Right forelimb (tissue), 1 donor: ENCODE data around the gene HNRNPH1.
"Not testable (repeated sequence)": the region's sequence is repeated elsewhere in the genome, so short reads cannot be mapped to it uniquely, and the experiment has no call there.

ENCODE experiments used
- DNase-seq: peaks from one replicate; pipeline ENCODE4 v3.0.0-alpha.2; 2018

The HNRNPH1 gene, protein sequence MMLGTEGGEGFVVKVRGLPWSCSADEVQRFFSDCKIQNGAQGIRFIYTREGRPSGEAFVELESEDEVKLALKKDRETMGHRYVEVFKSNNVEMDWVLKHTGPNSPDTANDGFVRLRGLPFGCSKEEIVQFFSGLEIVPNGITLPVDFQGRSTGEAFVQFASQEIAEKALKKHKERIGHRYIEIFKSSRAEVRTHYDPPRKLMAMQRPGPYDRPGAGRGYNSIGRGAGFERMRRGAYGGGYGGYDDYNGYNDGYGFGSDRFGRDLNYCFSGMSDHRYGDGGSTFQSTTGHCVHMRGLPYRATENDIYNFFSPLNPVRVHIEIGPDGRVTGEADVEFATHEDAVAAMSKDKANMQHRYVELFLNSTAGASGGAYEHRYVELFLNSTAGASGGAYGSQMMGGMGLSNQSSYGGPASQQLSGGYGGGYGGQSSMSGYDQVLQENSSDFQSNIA

DNA sequence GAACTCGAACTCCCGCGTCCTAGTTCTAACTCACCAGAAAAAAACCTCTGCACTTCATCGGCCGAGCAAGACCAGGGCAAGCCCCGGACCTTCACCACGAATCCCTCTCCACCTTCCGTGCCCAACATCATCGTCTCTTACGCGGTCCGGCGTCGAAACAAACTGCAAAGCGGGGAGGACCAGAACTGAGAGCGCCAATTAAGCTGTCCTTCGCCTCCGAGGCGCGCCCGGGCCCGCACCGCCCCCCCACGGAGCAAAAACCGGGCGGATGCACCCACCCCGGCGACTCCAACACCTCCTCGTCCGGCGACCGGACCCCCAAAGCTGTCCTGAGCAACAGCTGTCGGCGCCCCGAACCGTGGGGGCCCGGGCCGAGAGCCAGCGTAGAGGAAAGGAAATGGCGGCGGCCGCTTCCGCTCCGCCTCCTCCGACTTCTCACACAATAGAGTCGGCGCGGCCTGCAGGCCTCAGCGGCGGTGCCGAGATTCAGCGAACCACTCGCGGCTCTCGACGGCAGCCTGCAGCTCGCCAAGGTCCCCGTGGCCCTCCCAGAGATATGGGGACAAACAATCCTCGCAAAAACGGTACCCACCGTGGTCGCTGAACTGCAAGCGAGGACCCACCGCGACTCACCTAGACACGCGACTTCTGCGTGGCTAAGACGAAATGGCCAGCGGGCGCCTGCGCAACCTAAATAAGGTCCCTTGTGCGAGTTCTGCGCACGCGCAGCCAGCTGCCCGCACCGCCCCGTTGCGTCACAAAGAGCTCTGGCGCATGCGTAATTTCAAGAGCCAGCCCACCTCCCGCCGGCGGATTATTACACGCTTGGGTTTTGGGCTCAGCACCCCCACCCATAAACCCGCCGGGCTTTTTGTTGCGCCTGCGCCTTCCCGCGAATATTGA lies at the start of gene HNRNPH1:
HNRNPH1 (minus strand) TSS at position 669 of the 903 bp plus-strand sequence; CDS start at position 131, 538 bp downstream.
- DNase-seq, result peak; percentile 99

DNA sequence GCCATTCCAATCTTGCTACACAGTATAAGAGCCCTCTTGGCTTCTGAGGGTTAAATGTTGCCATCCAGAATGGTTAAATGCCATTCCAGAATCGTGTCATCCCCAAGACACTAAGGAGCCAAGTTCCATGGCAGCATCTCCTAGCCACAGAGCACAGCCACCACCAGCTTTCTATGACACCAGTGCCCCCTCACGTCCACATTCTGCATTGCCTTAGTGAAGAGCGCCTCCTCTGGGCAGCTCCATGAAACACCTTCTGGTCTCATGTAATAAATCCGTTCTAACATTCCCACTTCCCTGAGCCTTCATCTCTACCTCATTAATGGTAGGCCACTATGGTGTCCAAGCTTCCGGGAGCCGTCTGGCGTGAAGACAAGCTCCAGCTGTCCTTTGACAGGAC lies 44.9 kb upstream of the HNRNPH1 start:
- DNase-seq, result no peak

DNA sequence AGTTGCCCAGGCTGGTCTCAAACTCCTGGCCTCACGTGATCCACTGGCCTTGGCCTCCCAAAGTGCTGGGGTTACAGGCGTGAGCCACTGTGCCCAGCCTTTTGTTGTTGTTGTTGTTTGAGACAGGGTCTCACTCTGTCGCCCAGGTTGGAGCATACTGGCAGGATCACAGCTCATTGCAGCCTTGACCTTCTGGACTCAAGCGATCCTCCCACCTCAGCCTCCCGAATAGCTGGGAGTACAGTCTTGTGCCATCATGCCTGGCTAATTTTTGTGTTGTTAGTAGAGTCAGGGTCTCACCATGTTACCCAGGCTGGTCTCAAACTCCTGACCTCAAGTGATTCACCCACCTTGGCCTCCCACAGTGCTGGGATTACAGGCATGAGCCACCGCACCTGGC lies 38.2 kb upstream of the HNRNPH1 start:
- not testable (repeated sequence) for DNase-seq

DNA sequence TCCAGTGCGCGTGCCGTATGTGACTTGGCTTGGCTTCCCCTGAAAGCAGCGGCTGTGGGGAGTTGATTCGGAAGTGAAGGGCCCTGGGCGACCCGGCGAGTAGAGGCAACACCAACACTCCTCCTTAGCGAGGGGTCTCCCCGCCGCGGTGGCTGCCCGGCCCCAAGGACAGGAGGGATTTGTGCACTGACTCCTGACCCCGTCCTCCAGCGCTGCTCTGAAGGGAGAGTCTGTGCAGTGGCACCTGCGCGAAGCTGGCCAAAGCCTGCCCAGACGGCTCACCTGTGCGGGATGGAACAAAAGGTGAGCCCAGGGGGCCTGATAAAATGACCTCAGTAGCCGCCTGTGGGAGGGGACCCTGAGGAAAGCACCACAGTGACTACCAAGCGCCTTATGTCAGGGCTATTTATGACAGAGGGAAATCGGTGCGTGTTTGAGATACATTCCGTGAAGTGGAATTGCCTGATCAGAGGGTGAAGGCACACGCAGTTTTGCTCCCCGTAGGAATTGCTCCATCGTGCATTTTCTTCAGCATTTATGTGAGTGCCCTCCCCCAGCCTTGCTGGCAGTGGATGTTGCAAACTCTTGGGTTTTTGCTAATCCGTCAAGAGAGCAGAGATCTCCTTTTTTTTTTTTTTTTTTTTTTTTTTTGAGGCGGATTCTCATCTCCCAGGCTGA lies 34.8 kb upstream of the HNRNPH1 start:
- DNase-seq, result not testable (repeated sequence)

DNA sequence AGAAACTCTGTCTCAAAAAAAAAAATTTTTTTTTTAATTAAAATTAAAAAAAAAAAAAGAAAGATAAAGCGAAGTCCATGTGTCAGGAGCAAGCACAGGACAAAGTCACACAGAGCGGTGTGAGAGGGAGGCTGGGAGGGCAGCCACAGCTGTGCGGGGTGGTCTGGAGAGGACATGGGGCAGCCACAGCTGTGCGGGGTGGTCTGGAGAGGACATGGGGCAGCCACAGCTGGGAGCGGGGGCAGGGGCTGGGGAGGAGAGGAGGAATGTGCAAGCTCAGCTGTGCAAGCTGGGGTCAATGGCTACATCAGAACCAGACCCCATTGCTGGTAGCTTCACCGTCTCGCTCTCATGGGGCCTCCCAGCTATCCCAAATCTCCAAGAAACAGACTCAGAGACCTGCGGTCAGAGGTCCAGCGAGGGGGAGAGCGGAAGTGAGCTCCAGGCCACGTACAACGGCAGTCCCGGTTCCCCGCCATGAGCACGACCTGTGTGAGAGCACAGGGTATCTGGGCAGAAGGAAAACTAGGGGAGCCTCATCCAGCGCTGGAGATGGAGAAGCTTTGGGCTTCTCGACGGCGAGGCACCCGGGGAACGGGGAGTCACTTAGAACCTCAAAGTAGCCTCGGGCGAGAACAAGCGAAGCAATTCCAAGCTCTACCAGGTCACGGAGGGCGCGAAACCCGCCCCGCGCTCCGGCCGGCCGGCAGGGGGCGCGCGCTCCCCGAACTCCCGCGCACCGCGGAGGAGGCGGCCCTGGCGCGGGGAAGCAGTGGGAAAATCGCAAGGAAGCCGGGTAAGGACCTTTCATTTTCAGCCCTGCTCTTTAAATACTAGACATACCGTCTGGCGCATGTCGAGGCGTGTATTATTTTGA lies 34.1 kb upstream of the HNRNPH1 start:
- DNase-seq, result not testable (repeated sequence)

DNA sequence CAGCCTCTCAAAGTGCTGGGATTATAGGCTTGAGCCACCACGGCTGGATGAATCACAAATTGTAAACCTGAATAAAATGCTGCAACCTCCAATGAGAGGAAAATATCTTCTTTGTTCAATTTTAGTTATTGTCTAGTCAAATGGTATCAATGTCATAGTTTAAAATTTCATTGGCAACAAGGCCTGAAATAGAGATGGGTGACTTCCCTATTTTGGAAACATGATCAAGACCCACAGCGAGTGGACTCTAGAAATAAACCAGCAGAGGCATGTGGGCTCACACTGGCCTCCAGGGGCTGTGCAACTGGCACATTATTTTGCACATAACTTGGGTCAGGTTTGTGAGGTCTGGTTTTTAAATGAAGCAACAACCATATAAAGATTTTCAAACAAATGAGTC lies 29.7 kb upstream of the HNRNPH1 start:
- not testable (repeated sequence) for DNase-seq

DNA sequence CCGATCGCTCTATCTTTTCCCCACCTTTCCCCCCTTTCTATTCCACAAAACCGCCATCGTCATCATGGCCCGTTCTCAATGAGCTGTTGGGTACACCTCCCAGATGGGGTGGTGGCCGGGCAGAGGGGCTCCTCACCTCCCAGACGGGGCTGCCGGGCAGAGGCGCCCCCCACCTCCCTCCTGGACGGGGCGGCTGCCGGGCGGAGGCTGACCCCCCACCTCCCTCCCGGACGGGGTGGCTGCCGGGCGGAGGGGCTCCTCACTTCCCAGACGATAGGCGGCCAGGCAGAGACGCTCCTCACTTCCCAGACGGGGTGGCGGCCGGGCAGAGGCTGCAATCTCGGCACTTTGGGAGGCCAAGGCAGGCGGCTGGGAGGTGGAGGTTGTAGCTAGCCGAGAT lies 26.8 kb upstream of the HNRNPH1 start:
- DNase-seq, result not testable (repeated sequence)

DNA sequence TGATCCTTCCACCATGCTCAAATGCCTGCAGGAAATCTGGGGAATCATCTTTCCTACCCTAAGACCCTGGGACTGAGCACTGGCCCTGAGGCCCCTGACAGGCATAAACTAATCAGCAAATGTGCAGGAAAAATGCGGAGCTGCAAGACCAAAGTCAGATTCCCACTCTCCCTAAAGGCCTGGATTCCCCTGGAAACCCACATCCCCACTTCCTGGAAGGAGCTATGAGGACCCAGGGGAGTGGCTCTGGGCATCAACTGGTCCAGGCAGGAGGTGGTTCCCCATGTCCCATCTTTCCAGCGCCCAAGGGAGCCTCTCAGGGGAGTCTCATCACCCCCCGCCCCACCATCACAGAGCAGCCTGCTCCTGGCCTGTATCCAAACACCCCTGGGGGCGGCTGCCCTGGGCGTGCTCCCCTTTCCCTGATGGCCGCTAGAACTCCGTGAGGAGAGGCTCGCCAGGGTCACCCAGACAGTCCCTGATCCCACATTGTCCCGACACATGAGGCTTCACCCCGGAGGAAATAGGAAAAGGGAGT lies 25.8 kb upstream of the HNRNPH1 start:
- not testable (repeated sequence) for DNase-seq

DNA sequence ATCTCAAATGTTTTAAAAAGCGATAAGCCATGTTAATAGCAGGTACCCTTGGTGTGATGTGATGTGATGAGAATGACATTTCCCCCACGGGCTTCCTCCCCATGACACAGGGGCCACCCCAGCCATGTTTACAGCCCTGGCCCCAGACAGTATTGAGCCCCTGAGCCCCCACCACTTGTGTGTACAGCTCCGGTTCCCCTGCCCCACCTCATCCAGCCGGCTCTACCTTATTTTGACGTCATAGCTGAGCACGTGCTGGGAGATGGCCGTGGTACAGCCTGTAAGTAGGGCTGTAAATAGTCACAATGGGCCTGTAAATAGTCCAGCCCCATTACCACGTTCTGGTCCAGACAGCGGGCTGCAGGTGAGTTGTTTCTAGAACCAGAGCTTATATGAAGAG lies 24.9 kb upstream of the HNRNPH1 start:
- DNase-seq, result no peak

DNA sequence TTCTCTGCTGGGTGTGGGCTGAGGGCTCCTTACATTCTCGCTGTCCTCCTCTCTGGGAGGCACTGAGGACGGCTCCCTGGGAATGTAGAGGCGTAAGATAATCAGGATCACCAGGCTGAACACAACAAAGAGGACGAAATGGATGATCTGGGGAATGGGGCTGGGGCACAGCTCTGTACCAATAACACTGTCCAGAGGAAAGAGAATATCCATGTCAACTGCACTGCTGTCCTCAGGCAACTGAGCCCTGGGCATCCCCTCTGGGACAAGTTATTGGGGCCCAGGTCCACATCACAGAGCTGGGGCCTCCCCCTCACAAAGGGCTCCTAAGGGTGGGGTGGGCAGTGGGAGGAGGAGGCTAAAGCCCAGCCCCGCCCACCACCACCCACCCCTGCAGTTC lies 21.3 kb upstream of the HNRNPH1 start:
- not testable (repeated sequence) for DNase-seq

DNA sequence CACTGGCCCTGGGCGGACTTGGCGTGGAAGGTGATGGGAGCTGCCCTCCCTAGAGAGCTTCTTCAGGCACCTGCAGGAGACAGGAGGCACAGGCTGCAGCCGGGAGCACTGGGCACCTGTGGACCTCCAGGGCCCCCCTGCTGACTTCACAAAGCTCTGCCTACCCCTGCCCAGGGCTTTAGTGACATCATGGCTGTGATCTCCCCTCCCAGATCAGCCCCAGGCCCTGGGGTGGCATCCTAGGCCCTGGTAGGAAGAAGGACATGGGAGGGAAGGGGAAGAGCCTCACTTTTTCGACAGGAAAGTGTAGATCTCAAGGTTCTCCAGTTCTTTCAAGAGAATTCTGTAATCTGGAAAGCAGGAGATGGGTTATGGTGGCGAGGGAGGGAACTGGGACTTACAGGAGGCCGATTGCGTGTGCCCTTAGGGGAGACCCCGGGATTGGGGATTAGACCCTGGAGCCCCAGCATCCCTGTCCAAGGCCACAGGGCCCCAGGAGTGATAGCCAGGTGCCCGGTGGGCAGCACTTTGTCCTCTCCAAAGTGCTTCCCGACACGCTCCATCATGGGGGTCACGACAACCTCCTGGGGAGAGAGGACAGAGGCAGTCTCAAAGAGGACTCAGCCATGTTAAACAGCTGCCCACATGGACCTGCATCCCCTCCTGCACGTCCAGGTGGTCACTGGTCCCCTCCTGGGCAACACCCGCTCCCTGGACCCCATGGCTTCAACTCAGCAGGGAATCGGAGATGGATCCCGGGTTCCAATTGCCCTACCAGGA lies 19.9 kb upstream of the HNRNPH1 start:
- not testable (repeated sequence) for DNase-seq

DNA sequence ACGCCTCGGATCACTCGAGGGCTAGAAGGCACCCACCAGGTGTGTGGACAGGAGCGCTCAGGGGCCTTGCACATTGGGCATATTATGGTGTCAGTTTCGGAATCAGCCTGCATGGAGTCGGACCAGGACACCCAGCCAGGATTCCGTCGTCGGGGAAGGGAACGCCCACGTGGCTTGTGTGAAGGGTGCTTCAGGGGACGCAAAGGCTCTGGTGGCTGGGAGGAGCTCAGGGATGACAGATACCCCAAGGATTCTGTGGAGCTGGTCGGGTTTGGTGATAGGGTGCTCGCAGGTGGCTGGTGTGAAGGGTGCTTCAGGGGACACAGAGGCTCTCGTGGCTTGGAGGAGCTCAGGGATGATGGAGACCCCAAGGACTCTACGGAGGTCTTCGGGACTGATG lies 19.2 kb upstream of the HNRNPH1 start:
- DNase-seq, result not testable (repeated sequence)

DNA sequence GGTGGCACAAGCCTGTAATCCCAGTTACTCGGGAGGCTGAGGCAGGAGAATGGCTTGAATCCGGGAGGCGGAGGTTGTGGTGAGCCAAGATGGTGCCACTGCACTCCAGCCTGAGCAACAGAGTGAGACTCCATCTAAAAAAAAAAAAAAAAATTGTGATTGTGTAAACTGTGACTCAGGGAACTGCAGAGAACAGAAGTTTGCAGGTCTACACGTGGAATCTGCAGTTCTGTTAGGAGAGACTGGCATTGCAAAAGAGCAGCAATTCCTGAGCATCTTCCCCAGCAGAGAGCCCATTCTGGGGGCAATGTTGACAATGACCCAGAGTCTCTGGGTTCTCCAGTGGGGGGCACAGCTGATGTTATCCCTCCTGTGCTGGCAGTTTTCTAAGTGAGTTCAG lies 18.3 kb upstream of the HNRNPH1 start:
- not testable (repeated sequence) for DNase-seq

DNA sequence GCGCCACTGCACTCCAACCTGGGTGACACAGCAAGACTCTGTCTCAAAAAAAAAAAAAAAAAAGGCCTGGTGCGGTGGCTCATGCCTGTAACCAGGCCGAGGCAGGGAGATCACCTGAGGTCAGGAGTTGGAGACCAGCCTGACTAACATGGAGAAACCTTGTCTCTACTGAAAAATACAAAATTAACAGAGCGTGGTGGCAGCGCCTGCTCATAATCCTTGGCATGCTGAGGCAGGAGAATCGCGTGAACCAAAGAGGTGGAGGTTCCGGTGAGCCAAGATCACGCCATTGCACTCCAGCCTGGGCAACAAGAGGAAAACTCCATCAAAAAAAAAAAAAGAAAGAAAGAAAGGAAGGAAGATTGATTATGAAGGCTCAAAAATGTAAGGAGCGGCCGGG lies 15.8 kb upstream of the HNRNPH1 start:
- DNase-seq, result not testable (repeated sequence)

DNA sequence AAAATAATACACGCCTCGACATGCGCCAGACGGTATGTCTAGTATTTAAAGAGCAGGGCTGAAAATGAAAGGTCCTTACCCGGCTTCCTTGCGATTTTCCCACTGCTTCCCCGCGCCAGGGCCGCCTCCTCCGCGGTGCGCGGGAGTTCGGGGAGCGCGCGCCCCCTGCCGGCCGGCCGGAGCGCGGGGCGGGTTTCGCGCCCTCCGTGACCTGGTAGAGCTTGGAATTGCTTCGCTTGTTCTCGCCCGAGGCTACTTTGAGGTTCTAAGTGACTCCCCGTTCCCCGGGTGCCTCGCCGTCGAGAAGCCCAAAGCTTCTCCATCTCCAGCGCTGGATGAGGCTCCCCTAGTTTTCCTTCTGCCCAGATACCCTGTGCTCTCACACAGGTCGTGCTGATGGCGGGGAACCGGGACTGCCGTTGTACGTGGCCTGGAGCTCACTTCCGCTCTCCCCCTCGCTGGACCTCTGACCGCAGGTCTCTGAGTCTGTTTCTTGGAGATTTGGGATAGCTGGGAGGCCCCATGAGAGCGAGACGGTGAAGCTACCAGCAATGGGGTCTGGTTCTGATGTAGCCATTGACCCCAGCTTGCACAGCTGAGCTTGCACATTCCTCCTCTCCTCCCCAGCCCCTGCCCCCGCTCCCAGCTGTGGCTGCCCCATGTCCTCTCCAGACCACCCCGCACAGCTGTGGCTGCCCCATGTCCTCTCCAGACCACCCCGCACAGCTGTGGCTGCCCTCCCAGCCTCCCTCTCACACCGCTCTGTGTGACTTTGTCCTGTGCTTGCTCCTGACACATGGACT lies 11.1 kb upstream of the HNRNPH1 start:
- DNase-seq, result not testable (repeated sequence)

DNA sequence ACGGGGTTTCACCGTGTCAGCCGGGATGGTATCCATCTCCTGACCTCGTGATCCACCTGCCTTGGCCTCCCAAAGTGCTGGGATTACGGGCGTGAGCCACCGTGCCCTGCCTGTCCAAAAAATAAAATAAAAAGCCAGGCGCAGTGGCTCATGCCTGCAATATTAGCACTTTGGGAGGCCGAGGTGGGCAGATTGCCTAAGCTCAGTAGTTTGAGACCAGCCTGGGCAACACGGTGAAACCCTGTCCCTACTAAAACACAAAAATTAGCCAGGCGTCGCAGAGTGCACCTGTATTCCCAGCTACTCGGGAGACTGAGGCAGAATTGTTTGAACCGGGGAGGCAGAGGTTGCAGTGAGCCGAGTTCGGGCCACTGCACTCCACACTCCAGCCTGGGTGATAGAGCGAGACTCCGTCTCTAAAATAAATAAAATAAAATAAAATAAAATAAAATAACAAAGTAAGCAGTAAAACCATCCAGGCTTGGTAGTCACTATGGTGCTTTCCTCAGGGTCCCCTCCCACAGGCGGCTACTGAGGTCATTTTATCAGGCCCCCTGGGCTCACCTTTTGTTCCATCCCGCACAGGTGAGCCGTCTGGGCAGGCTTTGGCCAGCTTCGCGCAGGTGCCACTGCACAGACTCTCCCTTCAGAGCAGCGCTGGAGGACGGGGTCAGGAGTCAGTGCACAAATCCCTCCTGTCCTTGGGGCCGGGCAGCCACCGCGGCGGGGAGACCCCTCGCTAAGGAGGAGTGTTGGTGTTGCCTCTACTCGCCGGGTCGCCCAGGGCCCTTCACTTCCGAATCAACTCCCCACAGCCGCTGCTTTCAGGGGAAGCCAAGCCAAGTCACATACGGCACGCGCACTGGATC lies 10.3 kb upstream of the HNRNPH1 start:
- not testable (repeated sequence) for DNase-seq

DNA sequence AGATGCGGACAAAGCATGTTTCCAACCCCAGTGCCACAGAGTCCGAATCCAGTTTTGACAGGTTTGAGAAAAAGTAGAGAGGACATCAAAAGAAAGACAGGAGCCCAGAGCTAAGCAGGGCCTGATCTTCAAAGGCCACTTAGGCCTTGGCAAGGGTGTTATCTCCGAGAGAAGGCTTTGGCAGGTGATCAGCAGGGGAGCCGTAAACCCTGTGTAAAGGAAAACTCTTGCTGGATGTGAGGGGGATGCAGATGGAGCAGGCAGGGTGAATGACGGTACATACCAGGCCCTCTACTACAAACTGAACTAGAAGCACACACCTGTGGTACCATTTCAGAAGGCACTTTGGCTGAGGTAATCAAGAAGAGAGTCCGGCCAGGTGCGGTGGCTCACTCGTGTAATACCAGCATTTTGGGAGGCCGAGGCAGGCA lies 1.4 kb upstream of the HNRNPH1 start:
- DNase-seq, result no peak

DNA sequence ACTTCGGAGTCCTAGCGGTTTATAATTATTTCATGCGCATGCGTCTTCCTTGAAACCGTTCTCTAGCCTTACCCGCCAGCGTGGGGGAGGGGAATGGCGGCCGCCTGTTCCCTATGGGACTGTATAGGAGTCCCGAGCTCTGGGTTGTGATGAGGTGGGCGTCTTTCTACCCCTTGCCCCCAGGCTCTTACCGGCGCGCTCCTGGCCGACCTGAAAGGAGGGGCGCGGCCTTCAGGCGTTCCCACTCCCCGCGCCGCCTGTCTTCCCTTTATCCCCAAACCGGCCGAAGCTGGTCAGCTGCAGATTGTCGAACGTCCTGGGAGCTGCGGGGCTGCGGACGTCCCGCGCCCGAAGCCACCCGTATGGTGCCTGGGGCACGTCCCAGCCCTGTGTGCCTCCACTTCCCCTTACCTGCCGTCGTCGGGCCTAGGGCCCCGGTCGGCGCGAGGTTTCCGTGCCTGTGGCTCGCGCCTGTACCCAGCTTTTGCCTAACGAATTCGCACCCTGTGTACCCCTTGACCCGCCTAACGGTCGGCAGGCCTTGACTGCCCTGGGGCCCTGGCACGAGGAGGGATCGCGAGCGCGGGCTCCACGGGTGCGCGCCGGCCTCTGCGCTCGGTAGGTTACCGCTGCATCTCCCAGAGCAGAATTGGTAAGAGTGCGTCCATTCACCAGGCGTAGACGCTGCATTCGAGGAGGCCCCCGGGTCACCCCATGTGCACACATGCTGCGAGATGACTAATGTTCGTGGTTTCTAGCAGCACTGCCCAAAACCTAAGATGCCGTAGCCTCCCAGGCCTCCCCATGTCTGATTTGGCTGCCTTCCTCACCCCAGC lies 653 bp upstream of the HNRNPH1 start:
- peak; percentile 76 for DNase-seq
